LHCN-M2 (cell line): Measurements from ENCODE around the gene KPNA5. TPM values are rescaled to one million over a fixed set of nuclear protein-coding genes. Genes with fewer than 3 reads are reported as not detected.
"Not testable (repeated sequence)": the region's sequence is repeated elsewhere in the genome, so short reads cannot be mapped to it uniquely, and the experiment has no call there.

ENCODE experiments used
- DNase-seq: peaks from one replicate; pipeline ENCODE4 v3.0.0-alpha.2; 2012; ENCODE audit warnings: low read depth
- total RNA-seq: library from RNA; depleted of rRNA; stranded (reverse); fragments of >200 nt; gene quantifications from 2 replicates; pipeline ENCODE4 v1.2.3, GENCODE V29; 2014

KPNA5 gene
- total RNA-seq, 1 experiment from 2014 or later, result 8.3 TPM

DNA sequence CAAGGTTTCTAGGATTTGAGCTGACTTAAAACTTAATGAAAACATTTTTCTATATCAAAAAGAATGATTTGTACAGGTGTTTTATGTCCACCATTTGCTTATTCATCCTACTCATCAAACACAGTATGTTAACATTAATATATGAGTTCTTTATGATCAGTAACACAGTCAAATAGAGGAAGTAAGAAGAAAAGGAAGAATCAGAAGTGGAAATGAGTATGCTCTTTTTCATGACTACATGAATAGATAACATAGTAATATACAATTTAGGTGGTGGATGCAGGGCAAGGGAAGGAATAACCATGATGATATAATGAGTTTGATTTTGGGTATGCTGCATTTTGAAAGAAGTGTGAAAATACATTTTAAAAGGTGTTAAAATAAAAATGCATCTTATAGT, 16.5 kb downstream of the KPNA5 start:
- no peak for DNase-seq

- DNase-seq, result not testable (repeated sequence)
These were observed 22.9 kb downstream of the KPNA5 start for GRCh38 chr6:116703888-116704287.

GRCh38 chr6:116705917-116706316, 24.9 kb downstream of the KPNA5 start:
- DNase-seq, result no peak

GRCh38 chr6:116714296-116714695, 33.3 kb downstream of the KPNA5 start:
- no peak for DNase-seq

DNA sequence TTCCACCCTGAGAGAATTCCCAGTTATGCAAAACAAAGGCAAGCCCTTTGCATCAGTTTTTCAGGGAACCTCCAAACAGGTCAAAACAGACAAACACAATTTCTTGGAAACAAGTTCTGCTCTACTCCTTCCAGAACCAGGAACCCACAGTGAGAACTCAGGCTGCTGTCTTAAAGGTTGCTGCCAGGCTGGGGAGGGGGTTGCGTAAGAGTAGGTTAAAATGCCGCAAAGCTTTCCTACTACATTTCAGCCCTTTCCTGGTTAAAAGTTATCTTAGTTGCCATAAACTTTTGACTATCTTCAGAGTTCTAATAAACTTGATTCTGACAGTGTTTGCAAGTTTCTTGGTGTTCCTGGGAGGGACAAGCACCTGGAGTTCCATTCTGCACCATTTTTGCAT, 33.8 kb downstream of the KPNA5 start:
- DNase-seq, result no peak

DNA sequence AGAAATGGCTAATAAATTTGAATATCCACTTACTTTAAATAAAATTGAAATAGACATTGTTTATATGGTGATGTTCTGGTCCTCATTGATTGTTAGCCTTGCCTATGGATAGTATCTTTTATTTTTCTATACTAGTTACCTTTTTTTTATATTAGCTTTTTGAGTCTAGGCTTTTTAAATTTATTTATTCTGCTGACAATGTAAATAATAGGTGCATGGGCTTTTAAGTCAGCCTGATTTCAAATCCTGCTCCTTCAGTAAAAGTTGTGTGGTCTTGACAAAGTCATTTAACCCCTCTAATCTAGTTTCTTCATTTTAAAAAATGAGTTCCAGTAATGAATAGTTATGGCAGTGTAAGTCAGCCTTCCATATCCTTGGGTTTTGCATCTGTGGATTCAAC, 45.9 kb downstream of the KPNA5 start:
- DNase-seq, result no peak

- no peak for DNase-seq
These were observed 49.5 kb downstream of the KPNA5 start for GRCh38 chr6:116730513-116730912.

GRCh38 chr6:116737004-116737403, 56.0 kb downstream of the KPNA5 start:
- DNase-seq, result no peak

- DNase-seq, result not testable (repeated sequence)
These were observed 59.5 kb downstream of the KPNA5 start for GRCh38 chr6:116740486-116740885.

- DNase-seq, result no peak
These were observed 60.6 kb downstream of the KPNA5 start for GRCh38 chr6:116741571-116741970.

- no peak for DNase-seq
These were observed 64.2 kb downstream of the KPNA5 start for GRCh38 chr6:116745176-116745575.

DNA sequence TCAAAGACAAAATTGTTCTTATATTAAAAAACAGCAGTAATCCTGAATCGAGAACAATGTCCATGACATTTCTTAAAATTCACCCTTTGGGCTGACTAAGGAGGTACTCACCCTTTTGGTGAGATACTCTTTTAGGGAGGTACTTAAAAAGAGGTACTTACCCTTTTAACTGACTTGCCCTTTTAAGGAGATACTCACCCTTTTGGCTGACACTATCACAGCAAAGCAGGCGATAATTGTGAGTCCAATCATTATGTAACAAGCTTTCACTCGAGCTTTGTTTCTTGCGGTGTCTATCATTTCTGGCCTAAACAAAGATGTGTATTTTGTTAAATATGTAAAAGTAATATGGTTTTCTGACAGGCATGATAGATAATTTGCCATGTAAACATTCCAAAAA, 80.8 kb downstream of the KPNA5 start:
- DNase-seq, result no peak

DNA sequence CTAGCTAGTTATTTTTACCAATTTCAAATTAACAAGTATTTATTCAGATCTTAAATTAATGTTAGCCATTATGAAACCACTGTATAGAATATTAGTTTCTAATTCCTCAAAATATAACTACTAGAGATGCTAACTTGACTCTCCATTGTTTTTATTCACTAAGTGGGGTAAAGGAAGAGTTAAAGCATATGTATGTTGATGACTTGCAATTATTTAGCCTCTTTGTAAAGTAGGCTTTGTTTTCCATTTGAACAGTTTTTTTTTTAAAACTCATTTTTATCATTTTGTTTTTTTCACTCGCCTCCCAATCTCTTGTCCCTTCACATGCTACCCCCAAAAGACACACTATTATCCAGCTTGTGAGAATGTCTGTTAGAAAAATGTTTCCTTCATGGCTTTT, 81.2 kb downstream of the KPNA5 start:
- no peak for DNase-seq

DNA sequence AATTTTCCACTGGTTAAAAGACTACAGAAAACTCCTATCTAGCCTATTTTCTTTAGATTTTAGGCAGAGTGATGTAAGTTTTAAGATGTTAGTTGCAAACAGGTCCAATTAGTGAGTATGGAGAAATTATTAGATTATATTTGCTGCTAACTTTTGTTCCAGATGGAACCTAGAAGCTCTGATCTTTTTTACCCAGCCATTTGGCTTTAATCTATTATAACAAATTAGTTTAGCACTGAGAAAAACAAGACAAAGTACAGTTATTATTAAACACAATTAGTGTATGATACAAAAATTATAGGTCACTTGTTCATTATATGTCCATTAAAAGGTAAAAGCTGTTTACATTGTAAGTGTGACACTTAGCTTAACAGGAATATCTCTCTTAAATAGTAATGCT, 82.0 kb downstream of the KPNA5 start:
- no peak for DNase-seq

DNA sequence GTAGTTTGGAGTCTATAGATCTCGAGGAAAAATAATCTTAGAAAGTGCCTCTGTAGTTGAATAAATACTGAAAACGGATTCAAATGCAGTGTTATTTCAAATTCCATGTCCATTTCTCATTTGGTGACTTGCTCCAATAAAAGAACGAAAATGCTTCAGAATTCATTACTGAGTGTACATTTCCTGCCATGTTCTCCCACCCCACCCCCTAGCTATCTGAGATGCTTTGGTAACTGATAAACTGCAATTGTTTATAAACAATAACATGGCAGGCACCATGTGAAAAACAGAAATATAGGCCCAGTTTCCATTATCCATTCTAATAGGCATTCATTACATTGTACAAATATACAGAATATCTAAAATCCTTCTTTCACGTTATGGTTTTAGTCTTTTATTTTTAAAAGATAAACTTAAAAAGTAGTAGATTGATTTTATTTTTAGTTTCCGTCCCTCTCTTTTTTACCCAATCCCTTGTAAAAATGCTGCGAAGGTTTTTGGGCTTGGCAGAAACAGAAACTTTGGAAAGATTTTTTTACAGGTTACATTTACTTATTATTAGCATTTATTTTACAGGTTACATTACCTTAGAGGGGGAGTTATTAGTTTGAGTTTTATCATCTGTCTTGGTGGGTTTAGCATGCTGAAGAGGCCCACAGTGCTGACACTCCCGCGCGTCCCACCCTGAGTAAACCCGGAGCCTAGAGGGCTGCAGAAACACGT, 83.1 kb downstream of the KPNA5 start:
- DNase-seq, result no peak

- no peak for DNase-seq
These were observed 83.6 kb downstream of the KPNA5 start for GRCh38 chr6:116764629-116764960.

GRCh38 chr6:116764961-116765841, 84.2 kb downstream of the KPNA5 start, which contains the start of gene FAM162B:
TSS of gene FAM162B (minus strand) at chr6:116765719. CDS start at chr6:116765576, 143 bp downstream.
- no peak for DNase-seq

DNA sequence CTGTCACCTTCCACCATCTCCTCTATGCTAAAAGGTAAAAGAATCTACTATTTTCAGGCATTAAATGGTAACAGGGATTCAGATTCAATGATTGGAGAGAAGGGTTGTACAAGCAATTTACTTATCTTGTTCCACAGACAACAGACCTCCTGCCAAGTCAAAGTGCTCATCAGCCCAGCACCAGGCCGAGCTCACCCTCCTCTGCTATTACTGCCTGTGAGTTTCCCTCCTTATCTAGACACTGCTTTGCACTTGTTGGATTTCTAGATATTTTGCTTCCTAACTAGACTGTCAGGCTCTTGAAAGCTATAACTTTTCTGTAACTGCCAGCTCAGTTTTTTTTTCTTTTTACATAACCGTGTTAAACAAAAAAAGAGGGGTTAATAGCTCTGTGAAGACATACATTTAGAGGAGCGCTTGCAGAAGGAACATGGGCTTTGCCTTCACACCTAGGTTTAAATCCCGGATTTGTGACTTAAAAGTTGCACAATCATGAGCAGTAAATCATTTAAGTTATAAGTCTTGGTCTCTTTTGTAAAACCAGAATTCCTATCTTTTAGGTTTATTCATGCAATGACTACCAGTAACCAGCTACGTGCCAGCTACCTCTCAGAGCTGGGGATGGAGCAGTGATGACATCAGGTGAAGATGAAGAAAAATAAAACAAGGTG, 85.6 kb downstream of the KPNA5 start:
- no peak for DNase-seq

- no peak for DNase-seq
These were observed 86.7 kb downstream of the KPNA5 start for GRCh38 chr6:116767715-116768114.

DNA sequence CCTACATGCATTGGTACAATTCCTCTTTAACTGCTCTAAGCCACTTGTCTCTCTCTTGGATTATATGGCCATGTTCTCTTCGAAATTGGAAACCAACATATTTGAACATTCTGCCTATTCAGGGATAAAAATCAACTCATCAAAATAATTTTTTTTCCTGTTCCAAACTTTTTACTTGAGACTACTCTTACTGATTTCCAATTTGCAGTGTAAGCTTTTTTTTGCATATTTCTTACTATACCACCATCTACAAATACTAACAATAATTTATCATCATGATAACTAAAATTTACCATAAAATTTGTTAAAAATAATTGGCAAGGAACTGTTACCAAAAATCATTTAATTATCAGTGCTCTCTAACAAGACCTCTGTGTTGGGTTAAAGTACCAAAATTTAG, 91.4 kb downstream of the KPNA5 start:
- no peak for DNase-seq

DNA sequence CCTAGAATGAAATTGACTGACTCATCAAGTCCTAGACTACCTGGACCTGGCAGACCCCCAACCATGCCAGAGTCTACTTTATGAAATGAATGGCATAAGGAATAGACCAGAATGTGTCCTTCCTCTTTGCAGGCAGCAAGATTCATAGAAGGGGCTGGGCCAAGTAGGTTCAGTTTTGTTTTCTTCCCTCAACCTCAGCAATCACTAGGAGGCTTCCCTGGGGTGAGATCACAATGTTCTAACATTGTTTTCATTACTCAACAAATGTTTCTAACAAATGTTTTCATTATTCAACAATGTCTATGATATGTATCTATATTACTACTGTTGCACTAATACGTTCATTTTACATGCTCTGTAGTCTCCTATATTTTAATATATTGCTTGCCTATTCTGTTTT, 92.9 kb downstream of the KPNA5 start:
- peak; percentile 30 for DNase-seq

- DNase-seq, result peak; percentile 38
These were observed 98.7 kb downstream of the KPNA5 start for GRCh38 chr6:116779573-116780164.
